Activated CD8-positive, alpha-beta T cell treated with anti-CD3 and anti-CD28 coated beads for 36 hours (primary cell): ENCODE results near the gene FOXP1. TPM values are rescaled to one million over a fixed set of nuclear protein-coding genes. Genes with fewer than 3 reads are reported as not detected.

Experiments used
- ATAC-seq: fragments of 200-7000 bp; cut with Tn5 transposase; one replicate; pipeline ENCODE4 v1.10.0; 2021; ENCODE audit warnings: mild to moderate bottlenecking, moderate library complexity
- CTCF ChIA-PET: fragments of 350-600 bp; sonication (Branson Sonifier 250); formaldehyde crosslinking; loops from one replicate; lab custom pipeline; 2021; ENCODE audit warnings: antibody characterized with exemption; lab: Charles Lee
- POLR2A ChIA-PET: fragments of 350-600 bp; sonication (Branson Sonifier 250); formaldehyde crosslinking; loops from one replicate; lab custom pipeline; 2021; ENCODE audit warnings: antibody characterized with exemption; lab: Charles Lee
- DNase-seq: peaks from one replicate; pipeline ENCODE4 v3.0.0-alpha.2; 2020
- H3K27ac Mint-ChIP-seq: one replicate; pipeline ENCODE4 v1.8.0; 2021; ENCODE audit warnings: mild to moderate bottlenecking, mixed read lengths
- H3K27me3 Mint-ChIP-seq: one replicate; pipeline ENCODE4 v1.8.0; 2021; ENCODE audit warnings: mixed read lengths
- H3K36me3 Mint-ChIP-seq: one replicate; pipeline ENCODE4 v1.8.0; 2021; ENCODE audit warnings: low read depth, mixed read lengths
- H3K4me1 Mint-ChIP-seq: one replicate; pipeline ENCODE4 v1.8.0; 2021; ENCODE audit warnings: low read depth, mixed read lengths
- H3K4me3 Mint-ChIP-seq: one replicate; pipeline ENCODE4 v1.8.0; 2021; ENCODE audit warnings: mild to moderate bottlenecking, moderate library complexity, mixed read lengths
- H3K9me3 Mint-ChIP-seq: one replicate; pipeline ENCODE4 v1.8.0; 2021; ENCODE audit warnings: mixed read lengths
- intact Hi-C: fragments of 100-400 bp; cut with micrococcal nuclease; formaldehyde crosslinking; loops from one replicate; pipeline ENCODE4 v1.10.0; 2022
- total RNA-seq, 2 experiments: library from RNA; stranded (reverse); gene quantifications; one replicate each; pipeline ENCODE4 v1.2.3, GENCODE V29; 2021
- TF ChIP-seq, protein P1 (sequence below): fragments of 200-600 bp; IDR thresholded peaks from one replicate; pipeline ENCODE4 v1.8.0; 2022; ENCODE audit warnings: antibody characterized with exemption, mild to moderate bottlenecking

Gene FOXP1
- total RNA-seq, 2 experiments from 2014 or later, result 145 to 153 TPM

DNA sequence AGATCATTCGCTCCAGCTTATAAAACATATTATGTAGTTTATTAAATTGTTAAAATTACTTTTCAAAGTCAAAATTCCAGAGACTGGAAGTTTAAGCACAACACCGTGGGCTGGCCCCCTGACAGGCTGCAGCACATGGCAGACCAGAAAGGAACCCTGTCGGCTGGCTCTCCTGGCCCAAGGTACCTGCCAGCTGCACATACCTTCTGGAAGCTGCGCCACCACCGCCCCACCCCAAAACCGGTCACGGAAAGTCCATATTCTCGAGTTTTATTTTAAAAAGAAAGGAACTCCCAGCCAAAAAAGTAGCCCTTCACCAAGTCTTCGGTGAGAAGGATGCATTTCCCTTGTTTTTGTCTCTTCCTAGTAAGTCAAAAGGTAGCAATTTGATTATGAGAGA, 94.6 kb downstream of the FOXP1 start:
- H3K9me3 Mint-ChIP-seq, result peaks cover 14% of the 10 kb centered on the region
- TF ChIP-seq, protein P1, sequence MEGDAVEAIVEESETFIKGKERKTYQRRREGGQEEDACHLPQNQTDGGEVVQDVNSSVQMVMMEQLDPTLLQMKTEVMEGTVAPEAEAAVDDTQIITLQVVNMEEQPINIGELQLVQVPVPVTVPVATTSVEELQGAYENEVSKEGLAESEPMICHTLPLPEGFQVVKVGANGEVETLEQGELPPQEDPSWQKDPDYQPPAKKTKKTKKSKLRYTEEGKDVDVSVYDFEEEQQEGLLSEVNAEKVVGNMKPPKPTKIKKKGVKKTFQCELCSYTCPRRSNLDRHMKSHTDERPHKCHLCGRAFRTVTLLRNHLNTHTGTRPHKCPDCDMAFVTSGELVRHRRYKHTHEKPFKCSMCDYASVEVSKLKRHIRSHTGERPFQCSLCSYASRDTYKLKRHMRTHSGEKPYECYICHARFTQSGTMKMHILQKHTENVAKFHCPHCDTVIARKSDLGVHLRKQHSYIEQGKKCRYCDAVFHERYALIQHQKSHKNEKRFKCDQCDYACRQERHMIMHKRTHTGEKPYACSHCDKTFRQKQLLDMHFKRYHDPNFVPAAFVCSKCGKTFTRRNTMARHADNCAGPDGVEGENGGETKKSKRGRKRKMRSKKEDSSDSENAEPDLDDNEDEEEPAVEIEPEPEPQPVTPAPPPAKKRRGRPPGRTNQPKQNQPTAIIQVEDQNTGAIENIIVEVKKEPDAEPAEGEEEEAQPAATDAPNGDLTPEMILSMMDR, result no peak
- peak overlapping the region; percentile 62 for H3K4me3 Mint-ChIP-seq
- peaks cover 48% of the 10 kb centered on the region for H3K36me3 Mint-ChIP-seq
- H3K4me1 Mint-ChIP-seq, result peaks cover 81% of the 10 kb centered on the region
- H3K27me3 Mint-ChIP-seq, result no peaks in the 10 kb centered on the region
- ATAC-seq (no peak), DNase-seq (no peak)
- ChIA-PET POLR2A (interaction anchor here (0.7 to 2.8 kb wide), 4 partner anchors 11 to 114 kb away, joined by 3 to 12 read pairs (median 7); partner anchors contain the start of gene FOXP1), CTCF (interaction anchor here (0.9 to 1.7 kb wide), 7 partner anchors 9 to 93 kb away, joined by 3 to 6 read pairs (median 4); no protein-coding TSS in a partner anchor)
- H3K27ac Mint-ChIP-seq, result peak overlapping the region; percentile 98
- intact Hi-C loops, result loop anchor here (5.0 to 10.0 kb wide), 2 partner anchors 37 to 184 kb away; no protein-coding TSS in a partner anchor

DNA sequence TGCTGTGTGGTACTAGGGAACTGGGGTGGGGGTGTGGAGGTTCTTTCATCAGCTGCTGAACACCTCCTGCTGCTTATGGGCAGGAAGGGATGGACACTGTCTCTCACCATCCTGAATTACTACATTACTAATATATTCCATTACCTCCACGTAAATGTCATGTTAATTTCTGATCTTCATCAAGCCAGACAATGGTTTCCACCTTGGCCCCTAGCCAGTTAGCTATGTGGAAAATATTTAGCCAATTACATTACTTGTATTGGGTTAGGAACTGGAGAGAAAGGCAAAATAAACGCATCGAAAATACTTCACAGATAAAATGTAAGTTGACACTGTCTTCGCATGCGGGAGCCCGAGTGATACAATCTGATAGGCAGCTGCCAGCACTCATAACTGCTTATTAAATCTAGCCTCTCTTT, 95.1 kb downstream of the FOXP1 start:
- TF ChIP-seq, protein P1, result no peak

DNA sequence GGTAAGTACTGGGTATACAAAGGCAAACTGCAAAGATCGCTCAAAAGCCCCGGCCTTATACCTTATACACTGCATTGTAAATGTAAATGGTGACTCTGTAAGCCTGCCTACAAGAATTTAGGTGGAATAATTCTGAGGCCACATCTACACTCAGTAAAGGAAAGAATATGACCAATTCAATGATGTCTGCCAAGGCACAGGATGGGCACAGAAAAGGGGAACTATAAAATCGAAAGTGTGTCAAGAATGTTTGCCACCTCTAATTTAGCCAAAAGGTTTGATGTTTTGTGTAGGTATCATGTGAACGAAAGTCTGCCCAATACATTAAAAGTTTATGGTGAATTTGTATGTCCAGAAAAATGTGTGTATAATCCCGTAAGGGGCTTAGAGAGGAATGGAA, 96.1 kb downstream of the FOXP1 start:
- Mint-ChIP-seq H3K36me3 (peaks cover 40% of the 10 kb centered on the region), H3K27ac (peak overlapping the region; percentile 98), H3K4me1 (peaks cover 83% of the 10 kb centered on the region), H3K9me3 (peaks cover 12% of the 10 kb centered on the region), H3K27me3 (no peaks in the 10 kb centered on the region), H3K4me3 (peak overlapping the region; percentile 72)
- DNase-seq, result no peak
- CTCF ChIA-PET, result interaction anchor here (1.7 kb wide), 1 partner anchor 31 kb away, joined by 5 read pairs; no protein-coding TSS in a partner anchor
- intact Hi-C loops, result loop anchor here (5.0 to 10.0 kb wide), 2 partner anchors 35 to 183 kb away; no protein-coding TSS in a partner anchor
- POLR2A ChIA-PET, result interaction anchor here (2.8 kb wide), 1 partner anchor 9 kb away, joined by 11 read pairs; no protein-coding TSS in a partner anchor
- TF ChIP-seq, protein P1, result no peak
- peak; percentile 29 for ATAC-seq

More for the DNA sequence above, 95.1 kb downstream of the FOXP1 start:
- peaks cover 85% of the 10 kb centered on the region for H3K4me1 Mint-ChIP-seq
- H3K9me3 Mint-ChIP-seq, result peaks cover 14% of the 10 kb centered on the region
- ChIA-PET CTCF (interaction anchor here (0.9 to 1.7 kb wide), 6 partner anchors 8 to 34 kb away, joined by 3 to 6 read pairs (median 4); no protein-coding TSS in a partner anchor), POLR2A (interaction anchor here (0.7 to 2.8 kb wide), 3 partner anchors 10 to 113 kb away, joined by 3 to 11 read pairs (median 3); no protein-coding TSS in a partner anchor)
- H3K27ac Mint-ChIP-seq, result peak overlapping the region; percentile 98
- ATAC-seq, result peak; percentile 11
- peak; percentile 62 for DNase-seq
- intact Hi-C loops, result loop anchor here (5.0 to 10.0 kb wide), 2 partner anchors 36 to 184 kb away; no protein-coding TSS in a partner anchor
- peak overlapping the region; percentile 62 for H3K4me3 Mint-ChIP-seq
- H3K36me3 Mint-ChIP-seq, result peaks cover 49% of the 10 kb centered on the region
- H3K27me3 Mint-ChIP-seq, result no peaks in the 10 kb centered on the region

DNA sequence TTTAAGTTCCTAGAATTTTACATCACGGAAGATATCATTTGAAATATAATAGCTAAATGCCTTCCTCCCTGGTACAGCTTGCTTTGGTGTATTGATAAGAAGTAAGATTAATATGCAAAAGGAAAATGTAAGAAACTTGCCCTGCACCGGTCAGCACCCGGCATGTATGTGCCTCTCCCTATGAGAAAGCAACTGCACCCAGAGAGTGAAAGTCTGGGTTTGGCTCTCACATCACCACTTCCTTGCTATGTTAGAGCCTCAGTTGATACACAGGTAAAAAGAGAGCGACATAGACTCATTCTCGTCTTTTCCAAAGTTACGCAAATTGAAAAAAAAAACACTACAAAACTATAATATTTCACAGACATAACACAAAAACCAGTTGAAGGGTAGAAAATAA, 96.7 kb downstream of the FOXP1 start:
- ChIA-PET CTCF (interaction anchor here (0.8 kb wide), 1 partner anchor 25 kb away, joined by 3 read pairs; no protein-coding TSS in a partner anchor), POLR2A (interaction anchor here (0.7 to 1.6 kb wide), 12 partner anchors 9 to 185 kb away, joined by 3 to 6 read pairs (median 4); partner anchors contain the start of gene FOXP1)
- Mint-ChIP-seq H3K27me3 (no peaks in the 10 kb centered on the region), H3K36me3 (peaks cover 37% of the 10 kb centered on the region), H3K4me1 (peaks cover 83% of the 10 kb centered on the region), H3K27ac (peak overlapping the region; percentile 98), H3K4me3 (peak overlapping the region; percentile 72), H3K9me3 (peaks cover 11% of the 10 kb centered on the region)
- TF ChIP-seq, protein P1, result no peak
- DNase-seq (peak; percentile 64), ATAC-seq (peak; percentile 66)
- intact Hi-C loops, result loop anchor here (5.0 to 10.0 kb wide), 2 partner anchors 35 to 182 kb away; no protein-coding TSS in a partner anchor
